Activated CD4-positive, alpha-beta T cell treated with anti-CD3 and anti-CD28 coated beads for 4 hours (primary cell): ENCODE data around the gene AQP12A.

Experiments used
- DNase-seq, 2 donors: peaks; one replicate each; pipeline ENCODE4 v3.0.0-alpha.2; 2020

AQP12A gene

GRCh38 chr2:240711296-240711695 lies 19.6 kb downstream of the AQP12A start:
- DNase-seq: no peak

GRCh38 chr2:240711701-240712100 lies 20.0 kb downstream of the AQP12A start:
- DNase-seq: no peak

GRCh38 chr2:240712121-240712520 lies 20.5 kb downstream of the AQP12A start:
- DNase-seq: no peak

GRCh38 chr2:240713071-240713927 lies 21.6 kb downstream of the AQP12A start:
- DNase-seq: no peak

- DNase-seq: no peak
Observed at GRCh38 chr2:240713928-240714746, 22.5 kb downstream of the AQP12A start.

- DNase-seq: no peak
Observed at GRCh38 chr2:240714747-240715725, 23.4 kb downstream of the AQP12A start.

GRCh38 chr2:240716130-240716798 lies 24.6 kb downstream of the AQP12A start:
- no peak for DNase-seq

- no peak for DNase-seq
Observed at GRCh38 chr2:240717181-240717641, 25.5 kb downstream of the AQP12A start.

- DNase-seq: no peak
Observed at GRCh38 chr2:240717681-240718581, 26.3 kb downstream of the AQP12A start.

- no peak for DNase-seq
Observed at GRCh38 chr2:240718896-240719490, 27.3 kb downstream of the AQP12A start.

- DNase-seq: no peak
Observed at GRCh38 chr2:240719676-240720545, 28.2 kb downstream of the AQP12A start.

GRCh38 chr2:240720686-240721595 lies 29.3 kb downstream of the AQP12A start:
- no peak for DNase-seq

GRCh38 chr2:240721596-240722180 lies 30.0 kb downstream of the AQP12A start:
- no peak for DNase-seq

- no peak for DNase-seq
Observed at GRCh38 chr2:240722376-240722775, 30.7 kb downstream of the AQP12A start.

GRCh38 chr2:240722796-240723735 lies 31.4 kb downstream of the AQP12A start:
- no peak for DNase-seq

GRCh38 chr2:240723851-240724250 lies 32.2 kb downstream of the AQP12A start:
- DNase-seq: no peak

- no peak for DNase-seq
Observed at GRCh38 chr2:240724431-240724830, 32.8 kb downstream of the AQP12A start.
